Trophoblast cell (in vitro differentiated cells and primary cell): ENCODE results near the gene NT5DC2.

ENCODE experiments used
- DNase-seq, 2 donors: peaks; one replicate each; pipeline ENCODE4 v3.0.0-alpha.2; 2016
- H2AFZ ChIP-seq: 2 replicates; pipeline ENCODE4 v1.6.1; 2013; ENCODE audit warnings: low read length, moderate library complexity, mild to moderate bottlenecking; ENCODE audit not compliant: insufficient read depth, poor library complexity
- H2AK5ac ChIP-seq: 2 replicates; pipeline ENCODE4 v1.6.1; 2013; ENCODE audit warnings: mild to moderate bottlenecking, low read length
- H2BK120ac ChIP-seq: 2 replicates; pipeline ENCODE4 v1.6.1; 2013; ENCODE audit warnings: low read length, mild to moderate bottlenecking, moderate library complexity; ENCODE audit not compliant: insufficient read depth, poor library complexity
- H2BK12ac ChIP-seq: 2 replicates; pipeline ENCODE4 v1.6.1; 2013; ENCODE audit warnings: mild to moderate bottlenecking, low read length, moderate library complexity
- H2BK5ac ChIP-seq: 2 replicates; pipeline ENCODE4 v1.6.1; 2013; ENCODE audit warnings: low read length, low read depth, moderate library complexity, mild to moderate bottlenecking; ENCODE audit not compliant: poor library complexity
- H3K14ac ChIP-seq: 2 replicates; pipeline ENCODE4 v1.6.1; 2013; ENCODE audit warnings: mild to moderate bottlenecking, low read length
- H3K18ac ChIP-seq: 2 replicates; pipeline ENCODE4 v1.6.1; 2013; ENCODE audit warnings: mild to moderate bottlenecking, low read length
- H3K23ac ChIP-seq: 2 replicates; pipeline ENCODE4 v1.6.1; 2013; ENCODE audit warnings: low read length
- H3K27ac ChIP-seq: 2 replicates; pipeline ENCODE4 v1.5.1; 2013; ENCODE audit warnings: low read depth, mild to moderate bottlenecking, inconsistent platforms, low read length, moderate library complexity
- H3K27me3 ChIP-seq: 2 replicates; pipeline ENCODE4 v1.6.1; 2013; ENCODE audit warnings: inconsistent platforms, mild to moderate bottlenecking, low read length, moderate library complexity; ENCODE audit not compliant: insufficient read depth
- H3K36me3 ChIP-seq, 2 experiments: 1 replicate in 1 of 2; 2 replicates in 1 of 2; pipeline ENCODE4 v1.6.1; 2013; ENCODE audit warnings: low read length in 2 of 2, mild to moderate bottlenecking in 2 of 2, moderate library complexity in 1 of 2; ENCODE audit not compliant: insufficient read depth in 2 of 2, control insufficient read depth in 1 of 2
- H3K4ac ChIP-seq: 2 replicates; pipeline ENCODE4 v1.6.1; 2013; ENCODE audit warnings: low read depth, mild to moderate bottlenecking, low read length, moderate library complexity
- H3K4me1 ChIP-seq, 2 experiments: 1 replicate in 1 of 2; 2 replicates in 1 of 2; pipeline ENCODE4 v1.6.1; 2013; ENCODE audit warnings: low read length in 2 of 2, mild to moderate bottlenecking in 2 of 2, moderate library complexity in 1 of 2; ENCODE audit not compliant: insufficient read depth in 2 of 2, control insufficient read depth in 1 of 2
- H3K4me2 ChIP-seq: 2 replicates; pipeline ENCODE4 v1.6.1; 2013; ENCODE audit warnings: inconsistent platforms, mild to moderate bottlenecking, low read length, moderate library complexity
- H3K4me3 ChIP-seq: 2 replicates; pipeline ENCODE4 v1.5.1; 2013; ENCODE audit warnings: mild to moderate bottlenecking, low read depth, low read length, inconsistent platforms
- H3K79me1 ChIP-seq: one replicate; pipeline ENCODE4 v1.6.1; 2013; ENCODE audit warnings: low read length
- H3K79me2 ChIP-seq: 2 replicates; pipeline ENCODE4 v1.6.1; 2013; ENCODE audit warnings: low read length, mild to moderate bottlenecking; ENCODE audit not compliant: control insufficient read depth, insufficient read depth, poor library complexity
- H3K9ac ChIP-seq: 2 replicates; pipeline ENCODE4 v1.6.1; 2013; ENCODE audit warnings: mild to moderate bottlenecking, low read length
- H3K9me3 ChIP-seq: 2 replicates; pipeline ENCODE4 v1.6.1; 2013; ENCODE audit warnings: low read depth, mild to moderate bottlenecking, control low read depth, inconsistent platforms, low read length; ENCODE audit not compliant: insufficient read depth
- H4K12ac ChIP-seq: 2 replicates; pipeline ENCODE4 v1.6.1; 2013; ENCODE audit warnings: low read depth, mild to moderate bottlenecking, low read length, moderate library complexity
- H4K8ac ChIP-seq: 2 replicates; pipeline ENCODE4 v1.6.1; 2013; ENCODE audit warnings: low read depth, mild to moderate bottlenecking, low read length, moderate library complexity
- H4K91ac ChIP-seq: one replicate; pipeline ENCODE4 v1.6.1; 2013; ENCODE audit warnings: low read depth, mild to moderate bottlenecking, low read length, moderate library complexity
- WGBS: extraction: QIAGEN DNeasy Blood & Tissue Kit; methylation state at CpG from one replicate; pipeline ENCODE4 v1.1.7; 2013; ENCODE audit warnings: missing lambda C conversion rate; ENCODE audit not compliant: insufficient read length, insufficient coverage; ENCODE audit errors: extremely low coverage; 5-methylcytosine and 5-hydroxymethylcytosine counted together

Gene NT5DC2

GRCh38 chr3:52504977-52505376, 28.7 kb downstream of the NT5DC2 start:
- no CpG with 5 or more reads among the region's 10 CpGs for WGBS
- H3K36me3 ChIP-seq = no peaks in the 10 kb centered on the region
- DNase-seq = no peak
- no peak overlapping the region for H2BK12ac ChIP-seq
- peaks cover 2% of the 10 kb centered on the region for H3K9me3 ChIP-seq
- H3K79me1 ChIP-seq = no peaks in the 10 kb centered on the region
- H3K23ac ChIP-seq = no peak overlapping the region
- no peak overlapping the region for H3K14ac ChIP-seq
- H2AK5ac ChIP-seq = no peak overlapping the region
- no peak overlapping the region for H3K18ac ChIP-seq
- H3K79me2 ChIP-seq = no peaks in the 10 kb centered on the region
- H2BK5ac ChIP-seq = no peak overlapping the region
- no peak overlapping the region for H4K12ac ChIP-seq
- H4K8ac ChIP-seq = no peak overlapping the region
- no peaks in the 10 kb centered on the region for H3K27me3 ChIP-seq
- no peak overlapping the region for H3K4me3 ChIP-seq
- no peak overlapping the region for H4K91ac ChIP-seq
- no peak overlapping the region for H2AFZ ChIP-seq
- H3K27ac ChIP-seq = no peak overlapping the region
- no peak overlapping the region for H3K9ac ChIP-seq
- H2BK120ac ChIP-seq = no peak overlapping the region
- no peak overlapping the region for H3K4ac ChIP-seq
- H3K4me1 ChIP-seq = no peaks in the 10 kb centered on the region
- H3K4me2 ChIP-seq = no peak overlapping the region

GRCh38 chr3:52503788-52504424, 29.8 kb downstream of the NT5DC2 start:
- Histone ChIP-seq H3K27me3 (no peaks in the 10 kb centered on the region), H3K27ac (no peak overlapping the region), H3K23ac (no peak overlapping the region), H3K4me2 (no peak overlapping the region), H3K9ac (no peak overlapping the region), H3K79me1 (no peaks in the 10 kb centered on the region), H3K4ac (no peak overlapping the region), H2BK12ac (no peak overlapping the region), H4K91ac (no peak overlapping the region), H2BK5ac (no peak overlapping the region), H3K4me1 (no peaks in the 10 kb centered on the region), H3K9me3 (peaks cover 2% of the 10 kb centered on the region), H2AK5ac (no peak overlapping the region), H4K12ac (no peak overlapping the region), H3K4me3 (no peak overlapping the region), H2AFZ (no peak overlapping the region), H3K79me2 (no peaks in the 10 kb centered on the region), H2BK120ac (no peak overlapping the region), H3K14ac (no peak overlapping the region), H3K18ac (no peak overlapping the region), H4K8ac (no peak overlapping the region), H3K36me3 (no peaks in the 10 kb centered on the region)
- WGBS = no CpG with 5 or more reads among the region's 23 CpGs
- no peak for DNase-seq

- no CpG with 5 or more reads among the region's 11 CpGs for WGBS
- Histone ChIP-seq H3K4me3 (no peak overlapping the region), H3K79me1 (no peaks in the 10 kb centered on the region), H4K8ac (no peak overlapping the region), H3K23ac (no peak overlapping the region), H3K4me2 (no peak overlapping the region), H3K27me3 (no peaks in the 10 kb centered on the region), H3K14ac (no peak overlapping the region), H2AK5ac (no peak overlapping the region), H3K79me2 (no peaks in the 10 kb centered on the region), H3K4ac (no peak overlapping the region), H2BK120ac (no peak overlapping the region), H4K91ac (no peak overlapping the region), H2BK12ac (no peak overlapping the region), H3K9ac (no peak overlapping the region), H3K18ac (no peak overlapping the region), H2AFZ (no peak overlapping the region), H3K27ac (no peak overlapping the region), H3K4me1 (no peaks in the 10 kb centered on the region), H3K9me3 (peaks cover 2% of the 10 kb centered on the region), H4K12ac (no peak overlapping the region), H2BK5ac (no peak overlapping the region), H3K36me3 (no peaks in the 10 kb centered on the region)
- DNase-seq = no peak
These were observed 30.8 kb downstream of the NT5DC2 start for GRCh38 chr3:52502808-52503350.

GRCh38 chr3:52502001-52502400, 31.7 kb downstream of the NT5DC2 start:
- H3K36me3 ChIP-seq = no peaks in the 10 kb centered on the region
- H2BK120ac ChIP-seq = no peak overlapping the region
- no peaks in the 10 kb centered on the region for H3K4me1 ChIP-seq
- H2AFZ ChIP-seq = no peak overlapping the region
- no peak overlapping the region for H3K4me3 ChIP-seq
- H3K4me2 ChIP-seq = no peak overlapping the region
- no peak overlapping the region for H2BK12ac ChIP-seq
- no peaks in the 10 kb centered on the region for H3K79me2 ChIP-seq
- H2AK5ac ChIP-seq = no peak overlapping the region
- no peak overlapping the region for H4K91ac ChIP-seq
- DNase-seq = no peak
- no peak overlapping the region for H3K14ac ChIP-seq
- whole genome bisulfite sequencing = no CpG with 5 or more reads among the region's 11 CpGs
- H3K4ac ChIP-seq = no peak overlapping the region
- no peak overlapping the region for H3K9ac ChIP-seq
- no peak overlapping the region for H4K12ac ChIP-seq
- no peak overlapping the region for H3K18ac ChIP-seq
- no peaks in the 10 kb centered on the region for H3K27me3 ChIP-seq
- H3K23ac ChIP-seq = no peak overlapping the region
- H3K79me1 ChIP-seq = no peaks in the 10 kb centered on the region
- peaks cover 2% of the 10 kb centered on the region for H3K9me3 ChIP-seq
- no peak overlapping the region for H2BK5ac ChIP-seq
- H4K8ac ChIP-seq = no peak overlapping the region
- H3K27ac ChIP-seq = no peak overlapping the region
